ENCODE results near the gene ZBTB7B. TPM values are rescaled to one million over a fixed set of nuclear protein-coding genes. Genes with fewer than 3 reads are reported as not detected.

Gene ZBTB7B
- polyA plus RNA-seq, 2 of the 4 experiments (the other 2 are of a cell fraction): 20.5 to 30.7 TPM

- ChIA-PET CTCF (interaction anchor here (0.9 to 1.6 kb wide), 3 partner anchors 97 to 319 kb away, joined by 3 read pairs; no protein-coding TSS in a partner anchor), POLR2A (interaction anchor here (0.5 to 0.9 kb wide), 3 partner anchors 11 to 52 kb away, joined by 3 read pairs; no protein-coding TSS in a partner anchor)
- no peak for ATAC-seq
- H3K4me2 ChIP-seq: no peak overlapping the region
- no peak overlapping the region for H3K4me3 ChIP-seq
- DNase-seq (ENCODE audit: low read depth in 1 of 2, low spot score in 1 of 2): no peak
- FAIRE-seq: no peak
- no peaks in the 10 kb centered on the region for H3K9me3 ChIP-seq
- H3K27ac ChIP-seq: no peak overlapping the region
- 89% methylated on average over 17 of the region's 17 CpGs for WGBS (ENCODE audit: missing lambda C conversion rate)
- peaks cover 22% of the 10 kb centered on the region; the same call in 2 of the 3 replicates for H3K4me1 ChIP-seq
- TF ChIP-seq CTCF (IDR thresholded peaks at IDR 0.05) (0 out of 3 replicates have a peak, but pooled peaks have one; percentile 5), MAZ (IDR thresholded peaks at IDR 0.05; ENCODE audit: borderline replicate concordance, low read depth, low read length) (no peak)
Observed at GRCh38 chr1:154988058-154988954, 14.3 kb upstream of the ZBTB7B start.

GRCh38 chr1:154989195-154989860 lies 13.3 kb upstream of the ZBTB7B start:
- no peak overlapping the region for H3K27ac ChIP-seq
- H3K9me3 ChIP-seq: no peaks in the 10 kb centered on the region
- DNase-seq (ENCODE audit: low read depth in 1 of 2, low spot score in 1 of 2): no peak
- ChIA-PET POLR2A (no interaction called here), CTCF (no interaction called here)
- H3K4me1 ChIP-seq: peaks cover 30% of the 10 kb centered on the region; the same call in 2 of the 3 replicates
- ATAC-seq: no peak
- no peak overlapping the region for H3K4me2 ChIP-seq
- TF ChIP-seq FOXS1 (CRISPR knock-in tag; IDR thresholded peaks at IDR 0.05) (no peak), FOSB (CRISPR knock-in tag; IDR thresholded peaks at IDR 0.05) (no peak), HOXA7 (CRISPR knock-in tag; IDR thresholded peaks at IDR 0.05) (no peak), PHF8 (IDR thresholded peaks at IDR 0.05; ENCODE audit: borderline replicate concordance, low read depth) (no peak), EHF (CRISPR knock-in tag; IDR thresholded peaks at IDR 0.05) (no peak), JUN (IDR thresholded peaks at IDR 0.05) (no peak), POLR2A (IDR thresholded peaks at IDR 0.05; ENCODE audit: low read length) (no peak), RFX5 (IDR thresholded peaks at IDR 0.05) (no peak), CBX8 (IDR thresholded peaks at IDR 0.05) (no peak)
- H3K4me3 ChIP-seq: no peak overlapping the region
- WGBS (ENCODE audit: missing lambda C conversion rate): 93% methylated on average over 2 of the region's 3 CpGs
- FAIRE-seq: no peak

GRCh38 chr1:154990276-154990675 lies 12.3 kb upstream of the ZBTB7B start:
- ChIA-PET CTCF (no interaction called here), POLR2A (interaction anchor here (0.8 kb wide), 1 partner anchor 12 kb away, joined by 5 read pairs; the partner anchor contains the start of gene ZBTB7B)
- Histone ChIP-seq H3K9me3 (no peaks in the 10 kb centered on the region), H3K4me2 (no peak overlapping the region), H3K27ac (no peak overlapping the region), H3K4me1 (peaks cover 28% of the 10 kb centered on the region; the same call in 2 of the 3 replicates), H3K4me3 (no peak overlapping the region)
- DNase-seq (ENCODE audit: low read depth in 1 of 2, low spot score in 1 of 2): no peak
- ATAC-seq: no peak
- TF ChIP-seq MAFK (IDR thresholded peaks at IDR 0.05; ENCODE audit: partially characterized antibody): no peak
- TF ChIP-seq ELK1 (IDR thresholded peaks at IDR 0.05; ENCODE audit: low read depth, low read length): no peak
- no peak for TF ChIP-seq CBX2 (IDR thresholded peaks at IDR 0.05; ENCODE audit: borderline replicate concordance, low read depth)
- TF ChIP-seq HEYL (CRISPR knock-in tag; IDR thresholded peaks at IDR 0.05): no peak
- TF ChIP-seq HMGXB4 (CRISPR knock-in tag; IDR thresholded peaks at IDR 0.05; ENCODE audit: borderline replicate concordance): no peak
- no peak for TF ChIP-seq HOXB5 (CRISPR knock-in tag; IDR thresholded peaks at IDR 0.05)
- no peak for TF ChIP-seq HOXA7 (CRISPR knock-in tag; IDR thresholded peaks at IDR 0.05)
- no peak for TF ChIP-seq ATOH8 (CRISPR knock-in tag; IDR thresholded peaks at IDR 0.05; ENCODE audit: low read depth)
- TF ChIP-seq NFE2L2 (conservative IDR thresholded peaks at IDR 0.05; ENCODE audit: low read length): no peak
- no peak for TF ChIP-seq ZC3H11A (IDR thresholded peaks at IDR 0.05)
- no peak for TF ChIP-seq POLR2A (IDR thresholded peaks at IDR 0.05; ENCODE audit: low read length)
- WGBS (ENCODE audit: missing lambda C conversion rate): 96% methylated on average over 6 of the region's 8 CpGs
- no peak for FAIRE-seq

All from A549 (cell line).